HepG2 (cell line): ENCODE results near the gene PRKCG. TPM values are rescaled to one million over a fixed set of nuclear protein-coding genes. Genes with fewer than 3 reads are reported as not detected.
A peak's percentile ranks its signal among the peaks of the same experiment; 100 is the strongest.

Experiments
- ASH2L ChIP-seq: fragments of 300-600, 200-600 bp; sonication (generic); IDR thresholded peaks from 2 replicates; pipeline ENCODE4 v1.7.0; 2017; ENCODE audit warnings: low read depth, mild to moderate bottlenecking, moderate library complexity, mixed read lengths, low read length; ENCODE audit not compliant: insufficient read length
- BRD4 ChIP-seq: sonication (generic); formaldehyde crosslinking; IDR thresholded peaks from 2 replicates; pipeline ENCODE4 v1.4.0; 2020; ENCODE audit warnings: missing genetic modification reagents
- CBX5 ChIP-seq: sonication (generic); formaldehyde crosslinking; IDR thresholded peaks from 2 replicates; pipeline ENCODE4 v1.4.0; 2020; ENCODE audit warnings: missing genetic modification reagents, borderline replicate concordance
- HOXA5 ChIP-seq: sonication (generic); formaldehyde crosslinking; IDR thresholded peaks from 2 replicates; pipeline ENCODE4 v1.4.0; 2020; ENCODE audit warnings: missing genetic modification reagents
- MLLT10 ChIP-seq: sonication (generic); formaldehyde crosslinking; IDR thresholded peaks from 2 replicates; pipeline ENCODE4 v1.4.0; 2020; ENCODE audit warnings: missing genetic modification reagents
- NFRKB ChIP-seq: fragments of 450-650 bp; IDR thresholded peaks from 2 replicates; pipeline ENCODE4 v1.6.1; 2017
- SIX4 ChIP-seq: sonication (generic); formaldehyde crosslinking; IDR thresholded peaks from 2 replicates; pipeline ENCODE4 v1.4.0; 2020; ENCODE audit warnings: missing genetic modification reagents
- ZNF225 ChIP-seq: sonication (generic); formaldehyde crosslinking; IDR thresholded peaks from 2 replicates; pipeline ENCODE4 v1.4.0; 2020; ENCODE audit warnings: mild to moderate bottlenecking, missing genetic modification reagents
- ZNF260 ChIP-seq: sonication (generic); formaldehyde crosslinking; IDR thresholded peaks from 2 replicates; pipeline ENCODE4 v1.4.0; 2020; ENCODE audit warnings: missing genetic modification reagents, low read depth, mild to moderate bottlenecking, borderline replicate concordance
- ZNF468 ChIP-seq: sonication (generic); formaldehyde crosslinking; IDR thresholded peaks from 2 replicates; pipeline ENCODE4 v1.8.0; 2022; ENCODE audit warnings: mild to moderate bottlenecking, moderate library complexity, missing genetic modification reagents
- ZNF557 ChIP-seq: sonication (generic); formaldehyde crosslinking; IDR thresholded peaks from 2 replicates; pipeline ENCODE4 v1.4.0; 2020; ENCODE audit warnings: missing genetic modification reagents
- ZNF672 ChIP-seq: sonication (generic); formaldehyde crosslinking; IDR thresholded peaks from 2 replicates; pipeline ENCODE4 v1.8.1; 2022; ENCODE audit warnings: missing genetic modification reagents
- polyA plus RNA-seq, 8 experiments: library from polyadenylated mRNA; depleted of rRNA in 3 of 8; stranded (reverse) in 7 of 8; unstranded in 1 of 8; fragments of >200 nt; fragmentation: Illumina TruSeq in 4 of 8; extraction: Trizol in 4 of 8; gene quantifications; 2 replicates each; pipeline versions ENCODE4 v1.2.1 to v1.2.3, GENCODE V29; 2011 to 2016; ENCODE audit warnings: low read depth in 4 of 8, missing spikeins in 1 of 8, mixed read lengths in 1 of 8; ENCODE audit not compliant: insufficient read depth in 1 of 8
- total RNA-seq, 5 experiments: library from RNA; depleted of rRNA; stranded (reverse); fragments of >200 nt; fragmentation: Illumina TruSeq; extraction: Trizol; gene quantifications; 2 replicates each; pipeline ENCODE4 v1.2.3, GENCODE V29; 2016; ENCODE audit warnings: low read depth in 1 of 5
- TF ChIP-seq, protein P1 (sequence below): sonication (generic); formaldehyde crosslinking; IDR thresholded peaks from 2 replicates; pipeline ENCODE4 v1.4.0; 2020; ENCODE audit warnings: missing genetic modification reagents
- TF ChIP-seq, protein P2 (sequence below): sonication (generic); formaldehyde crosslinking; IDR thresholded peaks from 2 replicates; pipeline ENCODE4 v1.5.0; 2020; ENCODE audit warnings: mild to moderate bottlenecking, missing genetic modification reagents
- TF ChIP-seq, protein P3 (sequence below), 2 experiments: sonication (generic) in 1 of 2; formaldehyde crosslinking in 1 of 2; IDR thresholded peaks; 2 replicates each; pipeline versions ENCODE4 v1.4.0 to v1.6.1; 2018 to 2020; ENCODE audit warnings: missing genetic modification reagents in 2 of 2, borderline replicate concordance in 1 of 2, low read depth in 1 of 2, mild to moderate bottlenecking in 1 of 2, missing biosample characterization in 1 of 2
- TF ChIP-seq, protein P4 (sequence below): sonication (generic); formaldehyde crosslinking; IDR thresholded peaks from 2 replicates; pipeline ENCODE4 v1.5.0; 2020; ENCODE audit warnings: missing genetic modification reagents, mild to moderate bottlenecking, borderline replicate concordance

PRKCG gene
- total and polyA plus RNA-seq, 2 of the 13 experiments (the other 11 are each of a cell fraction or from before 2014, with no cell fraction given): 0.02 to 0.03 TPM

DNA sequence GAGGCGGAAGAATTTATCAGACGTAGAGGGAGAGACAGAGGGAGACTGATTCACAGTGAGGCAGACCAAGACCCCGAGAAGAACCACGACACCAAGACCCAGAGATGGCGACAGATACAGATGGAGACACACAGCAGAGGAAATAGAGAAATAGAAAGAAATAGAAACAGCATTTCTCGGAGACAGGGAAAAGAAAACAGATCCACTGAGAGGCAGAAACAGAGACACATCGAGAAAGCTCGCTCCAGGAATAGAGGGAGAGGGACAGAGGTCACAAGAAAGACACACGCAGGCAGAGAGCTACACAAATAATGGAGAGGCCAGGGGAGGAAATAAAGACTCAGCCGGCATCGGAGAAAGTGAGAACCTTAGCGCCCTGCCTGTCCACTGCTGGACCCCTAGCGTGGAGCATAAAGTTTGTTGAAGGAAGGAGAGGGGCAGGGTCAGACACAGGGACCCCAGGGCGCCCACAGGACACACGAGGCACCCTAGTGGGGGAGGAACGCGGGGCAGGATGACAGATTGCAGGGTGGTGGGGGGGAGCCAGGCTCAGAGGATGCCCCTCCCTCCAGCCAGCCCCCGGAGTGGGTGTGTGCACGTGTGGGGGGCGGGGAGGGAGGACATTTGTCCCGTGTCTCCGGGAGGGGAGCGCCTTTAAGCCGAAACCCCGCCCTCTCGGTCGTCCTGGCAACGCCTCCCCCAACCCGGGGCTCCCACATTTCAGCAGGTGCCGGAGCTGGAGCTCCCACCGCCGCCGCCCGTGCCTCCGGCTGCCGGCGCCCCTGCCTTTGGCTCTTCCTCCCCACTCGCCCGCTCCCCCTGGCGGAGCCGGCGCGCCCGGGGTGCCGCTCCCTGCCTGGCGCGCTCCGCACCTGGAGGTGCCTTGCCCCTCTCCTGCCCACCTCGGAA, at the start of gene PRKCG (continued):
- TF ChIP-seq, protein P1, sequence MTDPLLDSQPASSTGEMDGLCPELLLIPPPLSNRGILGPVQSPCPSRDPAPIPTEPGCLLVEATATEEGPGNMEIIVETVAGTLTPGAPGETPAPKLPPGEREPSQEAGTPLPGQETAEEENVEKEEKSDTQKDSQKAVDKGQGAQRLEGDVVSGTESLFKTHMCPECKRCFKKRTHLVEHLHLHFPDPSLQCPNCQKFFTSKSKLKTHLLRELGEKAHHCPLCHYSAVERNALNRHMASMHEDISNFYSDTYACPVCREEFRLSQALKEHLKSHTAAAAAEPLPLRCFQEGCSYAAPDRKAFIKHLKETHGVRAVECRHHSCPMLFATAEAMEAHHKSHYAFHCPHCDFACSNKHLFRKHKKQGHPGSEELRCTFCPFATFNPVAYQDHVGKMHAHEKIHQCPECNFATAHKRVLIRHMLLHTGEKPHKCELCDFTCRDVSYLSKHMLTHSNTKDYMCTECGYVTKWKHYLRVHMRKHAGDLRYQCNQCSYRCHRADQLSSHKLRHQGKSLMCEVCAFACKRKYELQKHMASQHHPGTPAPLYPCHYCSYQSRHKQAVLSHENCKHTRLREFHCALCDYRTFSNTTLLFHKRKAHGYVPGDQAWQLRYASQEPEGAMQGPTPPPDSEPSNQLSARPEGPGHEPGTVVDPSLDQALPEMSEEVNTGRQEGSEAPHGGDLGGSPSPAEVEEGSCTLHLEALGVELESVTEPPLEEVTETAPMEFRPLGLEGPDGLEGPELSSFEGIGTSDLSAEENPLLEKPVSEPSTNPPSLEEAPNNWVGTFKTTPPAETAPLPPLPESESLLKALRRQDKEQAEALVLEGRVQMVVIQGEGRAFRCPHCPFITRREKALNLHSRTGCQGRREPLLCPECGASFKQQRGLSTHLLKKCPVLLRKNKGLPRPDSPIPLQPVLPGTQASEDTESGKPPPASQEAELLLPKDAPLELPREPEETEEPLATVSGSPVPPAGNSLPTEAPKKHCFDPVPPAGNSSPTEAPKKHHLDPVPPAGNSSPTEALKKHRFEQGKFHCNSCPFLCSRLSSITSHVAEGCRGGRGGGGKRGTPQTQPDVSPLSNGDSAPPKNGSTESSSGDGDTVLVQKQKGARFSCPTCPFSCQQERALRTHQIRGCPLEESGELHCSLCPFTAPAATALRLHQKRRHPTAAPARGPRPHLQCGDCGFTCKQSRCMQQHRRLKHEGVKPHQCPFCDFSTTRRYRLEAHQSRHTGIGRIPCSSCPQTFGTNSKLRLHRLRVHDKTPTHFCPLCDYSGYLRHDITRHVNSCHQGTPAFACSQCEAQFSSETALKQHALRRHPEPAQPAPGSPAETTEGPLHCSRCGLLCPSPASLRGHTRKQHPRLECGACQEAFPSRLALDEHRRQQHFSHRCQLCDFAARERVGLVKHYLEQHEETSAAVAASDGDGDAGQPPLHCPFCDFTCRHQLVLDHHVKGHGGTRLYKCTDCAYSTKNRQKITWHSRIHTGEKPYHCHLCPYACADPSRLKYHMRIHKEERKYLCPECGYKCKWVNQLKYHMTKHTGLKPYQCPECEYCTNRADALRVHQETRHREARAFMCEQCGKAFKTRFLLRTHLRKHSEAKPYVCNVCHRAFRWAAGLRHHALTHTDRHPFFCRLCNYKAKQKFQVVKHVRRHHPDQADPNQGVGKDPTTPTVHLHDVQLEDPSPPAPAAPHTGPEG (CRISPR knock-in tag): no peak
- TF ChIP-seq ZNF557 (CRISPR knock-in tag) (no peak), ZNF468 (no peak), MLLT10 (CRISPR knock-in tag) (no peak), ASH2L (no peak), BRD4 (no peak), CBX5 (CRISPR knock-in tag) (no peak), NFRKB (no peak), HOXA5 (CRISPR knock-in tag) (0 out of 2 replicates have a peak, but pooled peaks have one; percentile 56), SIX4 (CRISPR knock-in tag) (no peak), ZNF225 (0 out of 2 replicates have a peak, but pooled peaks have one; percentile 25), ZNF260 (no peak), ZNF672 (no peak)
- TF ChIP-seq, protein P2, sequence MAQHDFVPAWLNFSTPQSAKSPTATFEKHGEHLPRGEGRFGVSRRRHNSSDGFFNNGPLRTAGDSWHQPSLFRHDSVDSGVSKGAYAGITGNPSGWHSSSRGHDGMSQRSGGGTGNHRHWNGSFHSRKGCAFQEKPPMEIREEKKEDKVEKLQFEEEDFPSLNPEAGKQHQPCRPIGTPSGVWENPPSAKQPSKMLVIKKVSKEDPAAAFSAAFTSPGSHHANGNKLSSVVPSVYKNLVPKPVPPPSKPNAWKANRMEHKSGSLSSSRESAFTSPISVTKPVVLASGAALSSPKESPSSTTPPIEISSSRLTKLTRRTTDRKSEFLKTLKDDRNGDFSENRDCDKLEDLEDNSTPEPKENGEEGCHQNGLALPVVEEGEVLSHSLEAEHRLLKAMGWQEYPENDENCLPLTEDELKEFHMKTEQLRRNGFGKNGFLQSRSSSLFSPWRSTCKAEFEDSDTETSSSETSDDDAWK (CRISPR knock-in tag): no peak
- TF ChIP-seq, protein P3, sequence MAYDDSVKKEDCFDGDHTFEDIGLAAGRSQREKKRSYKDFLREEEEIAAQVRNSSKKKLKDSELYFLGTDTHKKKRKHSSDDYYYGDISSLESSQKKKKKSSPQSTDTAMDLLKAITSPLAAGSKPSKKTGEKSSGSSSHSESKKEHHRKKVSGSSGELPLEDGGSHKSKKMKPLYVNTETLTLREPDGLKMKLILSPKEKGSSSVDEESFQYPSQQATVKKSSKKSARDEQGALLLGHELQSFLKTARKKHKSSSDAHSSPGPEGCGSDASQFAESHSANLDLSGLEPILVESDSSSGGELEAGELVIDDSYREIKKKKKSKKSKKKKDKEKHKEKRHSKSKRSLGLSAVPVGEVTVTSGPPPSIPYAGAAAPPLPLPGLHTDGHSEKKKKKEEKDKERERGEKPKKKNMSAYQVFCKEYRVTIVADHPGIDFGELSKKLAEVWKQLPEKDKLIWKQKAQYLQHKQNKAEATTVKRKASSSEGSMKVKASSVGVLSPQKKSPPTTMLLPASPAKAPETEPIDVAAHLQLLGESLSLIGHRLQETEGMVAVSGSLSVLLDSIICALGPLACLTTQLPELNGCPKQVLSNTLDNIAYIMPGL (CRISPR knock-in tag; IDR thresholded peaks at IDR 0.05; ENCODE audit: borderline replicate concordance in 1 of 2, low read depth in 1 of 2): peak; percentile 31 to 56; a peak in 2 of 4 replicates
- TF ChIP-seq, protein P4, sequence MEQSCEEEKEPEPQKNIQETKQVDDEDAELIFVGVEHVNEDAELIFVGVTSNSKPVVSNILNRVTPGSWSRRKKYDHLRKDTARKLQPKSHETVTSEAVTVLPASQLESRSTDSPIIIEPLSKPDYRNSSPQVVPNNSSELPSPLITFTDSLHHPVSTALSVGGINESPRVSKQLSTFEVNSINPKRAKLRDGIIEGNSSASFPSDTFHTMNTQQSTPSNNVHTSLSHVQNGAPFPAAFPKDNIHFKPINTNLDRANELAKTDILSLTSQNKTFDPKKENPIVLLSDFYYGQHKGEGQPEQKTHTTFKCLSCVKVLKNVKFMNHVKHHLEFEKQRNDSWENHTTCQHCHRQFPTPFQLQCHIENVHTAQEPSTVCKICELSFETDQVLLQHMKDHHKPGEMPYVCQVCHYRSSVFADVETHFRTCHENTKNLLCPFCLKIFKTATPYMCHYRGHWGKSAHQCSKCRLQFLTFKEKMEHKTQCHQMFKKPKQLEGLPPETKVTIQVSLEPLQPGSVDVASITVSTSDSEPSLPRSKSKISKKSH (CRISPR knock-in tag): no peak
